Tibial artery (tissue), 4 donors: Measurements from ENCODE around the gene HES4.
"Not testable (repeated sequence)": the region's sequence is repeated elsewhere in the genome, so short reads cannot be mapped to it uniquely, and the experiment has no call there.

ENCODE experiments used
- DNase-seq, 2 donors: peaks; one replicate each; pipeline ENCODE4 v3.0.0-alpha.2; 2019
- H3K27ac ChIP-seq, 2 donors: fragments of 200-600 bp; sonication (generic) in 1 of 2; 1 replicate in 1 of 2; 2 replicates in 1 of 2; pipeline ENCODE4 v1.5.1; 2018 to 2019; ENCODE audit warnings: mild to moderate bottlenecking in 1 of 2
- H3K27me3 ChIP-seq, 2 donors: fragments of 200-600 bp; sonication (generic) in 1 of 2; one replicate each; pipeline versions ENCODE4 v1.5.1 to v1.6.0; 2016 to 2019
- H3K36me3 ChIP-seq, 3 donors: fragments of 200-600 bp; sonication (generic) in 2 of 3; one replicate each; pipeline ENCODE4 v1.5.1; 2016 to 2019; ENCODE audit warnings: mild to moderate bottlenecking in 2 of 3
- H3K4me1 ChIP-seq, 4 donors: fragments of 200-600 bp; sonication (generic) in 2 of 4; 1 replicate in 3 of 4; 2 replicates in 1 of 4; pipeline ENCODE4 v1.5.1; 2016 to 2019
- H3K4me3 ChIP-seq, 2 donors: fragments of 200-600 bp; sonication (generic) in 1 of 2; 1 replicate in 1 of 2; 2 replicates in 1 of 2; pipeline ENCODE4 v1.5.1; 2018 to 2019; ENCODE audit warnings: mild to moderate bottlenecking in 2 of 2
- H3K9me3 ChIP-seq, 3 donors: fragments of 200-600 bp; sonication (generic) in 1 of 3; one replicate each; pipeline ENCODE4 v1.5.1; 2016 to 2019
- CTCF ChIP-seq, 2 experiments: fragments of 200-600 bp in 1 of 2; fragments of 450-650 bp in 1 of 2; IDR thresholded peaks; one replicate each; pipeline ENCODE4 v1.5.1; 2017 to 2019; ENCODE audit warnings: antibody characterized with exemption in 2 of 2, mild to moderate bottlenecking in 1 of 2, moderate library complexity in 1 of 2
- intact Hi-C: fragments of 100-400 bp; cut with DNase I; formaldehyde crosslinking; loops from one replicate; pipeline ENCODE4 v1.15.0; 2023; ENCODE audit warnings: low total_unique reads

The HES4 gene

GRCh38 chr1:979744-980072 is 20.2 kb downstream of the HES4 start:
- no peaks in the 10 kb centered on the region for H3K36me3 ChIP-seq
- TF ChIP-seq CTCF (IDR thresholded peaks at IDR 0.05), result no peak
- DNase-seq, result no peak
- peaks cover 0 to 33% (median 29%) of the 10 kb centered on the region in 4 donors for H3K4me1 ChIP-seq
- H3K27me3 ChIP-seq, result peaks cover 0 to 17% of the 10 kb centered on the region in 2 donors
- H3K9me3 ChIP-seq, result no peaks in the 10 kb centered on the region
- H3K4me3 ChIP-seq, result no peak overlapping the region
- intact Hi-C loops, result no loop called here
- H3K27ac ChIP-seq, result no peak overlapping the region

- no peak for TF ChIP-seq CTCF (IDR thresholded peaks at IDR 0.05)
- intact Hi-C loops, result no loop called here
- no peak overlapping the region for H3K4me3 ChIP-seq
- H3K36me3 ChIP-seq, result no peaks in the 10 kb centered on the region
- no peaks in the 10 kb centered on the region for H3K9me3 ChIP-seq
- H3K27ac ChIP-seq, result no peak overlapping the region
- H3K27me3 ChIP-seq, result peaks cover 0 to 24% of the 10 kb centered on the region in 2 donors
- peaks cover 0 to 30% (median 28%) of the 10 kb centered on the region in 4 donors for H3K4me1 ChIP-seq
- no peak for DNase-seq
Measured at GRCh38 chr1:978835-979743, 20.8 kb downstream of the HES4 start.

- Histone ChIP-seq H3K9me3 (no peaks in the 10 kb centered on the region), H3K4me1 (peaks cover 0 to 27% (median 25%) of the 10 kb centered on the region in 4 donors), H3K27me3 (peaks cover 0 to 30% of the 10 kb centered on the region in 2 donors), H3K27ac (no peak overlapping the region), H3K4me3 (no peak overlapping the region), H3K36me3 (no peaks in the 10 kb centered on the region)
- no peak for DNase-seq
- intact Hi-C loops, result no loop called here
- TF ChIP-seq CTCF (IDR thresholded peaks at IDR 0.05), result no peak
Measured at GRCh38 chr1:978069-978834, 21.6 kb downstream of the HES4 start.

GRCh38 chr1:976791-977190 is 23.1 kb downstream of the HES4 start:
- H3K4me3 ChIP-seq, H3K27ac ChIP-seq, DNase-seq, H3K36me3 ChIP-seq, H3K9me3 ChIP-seq, intact Hi-C loops: not testable (repeated sequence)
- Histone ChIP-seq H3K4me1 (peaks cover 0 to 20% (median 17%) of the 10 kb centered on the region in 4 donors), H3K27me3 (peaks cover 0 to 45% of the 10 kb centered on the region in 2 donors)

- peak overlapping the region in 1 of 2 donors; percentile 46 for H3K27ac ChIP-seq
- no peaks in the 10 kb centered on the region for H3K9me3 ChIP-seq
- TF ChIP-seq CTCF (IDR thresholded peaks at IDR 0.05), result peak; percentile 71 to 78
- peak; percentile 58 to 83 for DNase-seq
- H3K36me3 ChIP-seq, result no peaks in the 10 kb centered on the region
- peaks cover 0 to 52% of the 10 kb centered on the region in 2 donors for H3K27me3 ChIP-seq
- intact Hi-C loops, result no loop called here
- peak overlapping the region; percentile 37 to 40 for H3K4me3 ChIP-seq
- peaks cover 0 to 14% (median 12%) of the 10 kb centered on the region in 4 donors for H3K4me1 ChIP-seq
Measured at GRCh38 chr1:975896-976683, 23.8 kb downstream of the HES4 start.
